ENCODE data around the gene ATP9A. TPM values are rescaled to one million over a fixed set of nuclear protein-coding genes. Genes with fewer than 3 reads are reported as not detected.
"Not testable (repeated sequence)": the region's sequence is repeated elsewhere in the genome, so short reads cannot be mapped to it uniquely, and the experiment has no call there.

The ATP9A gene
- polyA plus RNA-seq, 3 donors, result 57.4 to 60.8 (median 58.5) TPM

DNA sequence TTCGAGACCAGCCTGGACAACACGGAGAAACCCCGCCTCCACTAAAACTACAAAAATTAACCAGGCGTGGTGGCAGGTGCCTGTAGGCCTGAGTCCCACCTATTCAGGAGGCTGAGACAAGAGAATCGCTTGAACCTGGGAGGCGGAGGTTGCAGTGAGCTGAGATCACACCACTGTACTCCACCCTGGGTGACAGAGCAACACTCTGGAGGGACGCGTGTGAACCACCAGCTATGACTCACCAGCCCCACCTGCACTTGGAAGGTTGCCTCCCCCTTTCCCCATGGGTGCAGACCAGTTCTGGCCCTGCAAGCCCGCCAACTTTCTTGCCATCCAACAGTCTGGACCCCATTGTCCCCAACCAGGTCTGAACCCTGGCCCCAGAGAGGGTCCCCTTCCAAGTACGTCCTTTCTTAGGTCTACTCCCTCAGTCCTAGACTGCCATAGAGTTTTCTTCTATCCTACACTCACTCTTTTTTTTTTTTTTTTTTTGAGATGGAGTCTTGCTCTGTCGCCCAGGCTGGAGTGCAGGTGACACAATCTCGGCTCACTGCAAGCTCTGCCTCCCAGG is 29.2 kb downstream of the ATP9A start:
- DNase-seq (ENCODE audit: extremely low read depth in 1 of 11, low read depth in 9 of 11, low spot score in 4 of 11), result no peak

GRCh38 chr20:51738261-51738660 is 29.9 kb downstream of the ATP9A start:
- not testable (repeated sequence) for DNase-seq (ENCODE audit: extremely low read depth in 1 of 11, low read depth in 9 of 11, low spot score in 4 of 11)

GRCh38 chr20:51736947-51737346 is 31.2 kb downstream of the ATP9A start:
- DNase-seq (ENCODE audit: extremely low read depth in 1 of 11, low read depth in 9 of 11, low spot score in 4 of 11), result no peak

DNA sequence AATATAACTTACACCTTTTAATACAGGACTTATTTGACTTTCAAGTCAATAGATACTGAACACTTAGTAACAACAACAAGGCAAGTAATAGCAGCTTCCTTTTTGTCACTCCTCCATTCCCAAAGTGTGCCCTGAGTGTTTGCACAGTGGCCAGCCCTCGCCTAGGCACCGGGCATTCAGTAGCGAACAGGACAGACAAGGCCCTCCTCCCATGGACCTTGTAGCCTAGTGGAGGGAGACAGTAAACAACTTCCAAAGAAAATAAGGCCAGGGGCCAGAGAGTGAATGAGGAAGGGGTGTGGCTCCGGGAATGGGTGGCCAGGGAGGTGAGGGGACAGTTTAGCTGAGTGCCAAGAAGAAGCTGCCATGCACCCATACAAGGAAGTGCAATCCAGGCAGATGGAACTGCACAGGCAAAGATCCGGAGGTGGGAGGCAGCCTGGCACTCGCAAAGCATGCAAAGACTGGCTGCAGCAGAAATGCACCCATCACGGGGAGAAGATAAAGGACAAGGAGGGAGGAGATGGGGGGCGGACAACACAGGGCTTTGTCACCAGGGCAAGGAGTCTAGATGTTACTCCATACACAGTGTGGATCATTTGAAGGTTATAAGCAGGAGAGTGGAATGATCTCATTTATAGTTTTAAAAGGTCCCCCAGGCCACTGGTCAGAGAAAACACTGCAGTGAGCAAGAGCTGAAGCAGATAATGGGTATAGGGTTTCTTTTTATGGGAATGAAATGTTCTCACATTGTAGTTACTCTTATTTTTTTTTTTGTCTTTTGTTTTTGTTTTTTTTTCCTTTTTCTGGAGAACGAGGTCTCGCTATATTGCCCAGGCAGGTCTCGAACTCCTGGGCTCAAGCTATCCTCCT is 32.2 kb downstream of the ATP9A start:
- DNase-seq (ENCODE audit: extremely low read depth in 1 of 11, low read depth in 9 of 11, low spot score in 4 of 11), result no peak

DNA sequence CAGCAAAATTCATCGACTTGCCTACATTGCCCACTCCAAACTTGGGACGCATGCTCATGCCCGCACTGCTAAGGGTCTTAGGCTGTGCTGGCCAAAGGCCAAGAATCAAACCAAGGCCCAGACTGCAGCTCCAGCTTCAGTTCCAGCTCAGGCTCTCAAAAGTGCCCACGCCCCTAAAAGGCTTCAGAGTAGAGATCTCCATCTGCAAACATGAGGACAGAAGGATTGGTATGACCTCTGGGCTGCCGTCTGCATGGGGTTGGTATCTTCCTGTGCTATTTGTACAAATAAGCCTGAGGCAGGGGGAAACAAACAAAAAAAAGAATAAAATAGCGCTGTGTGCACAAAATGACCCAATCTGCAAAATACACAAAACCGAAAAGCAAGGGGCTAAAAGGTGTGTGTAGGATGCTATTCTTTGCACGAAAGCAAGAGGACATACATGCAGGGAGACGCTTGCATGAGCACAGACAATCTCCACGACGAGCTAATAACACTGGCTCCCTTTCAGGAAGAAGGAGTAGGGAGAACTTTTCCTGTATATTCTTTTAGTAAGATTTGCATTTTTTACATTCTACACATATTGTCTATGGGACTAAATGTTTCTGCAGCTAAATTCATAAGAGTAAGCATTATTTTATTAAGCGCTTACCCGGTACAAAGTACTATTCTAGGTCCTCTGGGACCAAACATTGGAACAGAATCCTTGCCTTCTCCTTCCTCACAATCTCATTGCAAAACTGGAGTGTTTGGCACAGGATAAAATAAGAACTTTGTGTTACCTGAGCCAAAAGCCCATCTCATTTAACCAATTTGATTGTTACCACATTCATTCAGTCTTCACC is 33.1 kb downstream of the ATP9A start:
- DNase-seq (ENCODE audit: extremely low read depth in 1 of 11, low read depth in 9 of 11, low spot score in 4 of 11), result no peak

- DNase-seq (ENCODE audit: extremely low read depth in 1 of 11, low read depth in 9 of 11, low spot score in 4 of 11), result no peak
Observed at GRCh38 chr20:51733070-51733469, 35.1 kb downstream of the ATP9A start.

GRCh38 chr20:51732096-51732791 is 35.9 kb downstream of the ATP9A start:
- no peak for DNase-seq (ENCODE audit: extremely low read depth in 1 of 11, low read depth in 9 of 11, low spot score in 4 of 11)

- DNase-seq (ENCODE audit: extremely low read depth in 1 of 11, low read depth in 9 of 11, low spot score in 4 of 11), result peak in 1 of 11 donors; percentile 38
Observed at GRCh38 chr20:51731731-51732095, 36.5 kb downstream of the ATP9A start.

DNA sequence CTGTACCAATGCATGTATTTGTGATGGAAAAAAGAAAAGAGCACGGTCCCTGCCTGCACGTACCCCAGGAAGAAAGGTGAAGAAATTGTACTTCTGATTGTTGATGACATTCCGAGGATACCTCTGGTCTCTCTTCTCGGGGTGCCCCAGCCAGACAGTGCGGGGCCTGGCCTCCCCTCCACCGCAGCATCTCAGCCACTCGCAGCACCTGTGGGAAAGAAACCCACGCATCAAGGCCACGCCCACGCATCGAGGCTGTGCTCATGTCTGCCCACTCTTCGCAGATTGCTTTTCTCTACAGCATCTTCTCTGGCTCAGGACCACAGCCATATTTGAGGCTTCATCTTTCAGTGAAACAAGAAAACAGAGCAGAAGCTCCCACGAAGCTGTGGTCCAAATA is 38.4 kb downstream of the ATP9A start:
- no peak for DNase-seq (ENCODE audit: extremely low read depth in 1 of 11, low read depth in 9 of 11, low spot score in 4 of 11)

- DNase-seq (ENCODE audit: extremely low read depth in 1 of 11, low read depth in 9 of 11, low spot score in 4 of 11), result no peak
Observed at GRCh38 chr20:51728737-51729136, 39.5 kb downstream of the ATP9A start.

GRCh38 chr20:51727872-51728271 is 40.3 kb downstream of the ATP9A start:
- no peak for DNase-seq (ENCODE audit: extremely low read depth in 1 of 11, low read depth in 9 of 11, low spot score in 4 of 11)

DNA sequence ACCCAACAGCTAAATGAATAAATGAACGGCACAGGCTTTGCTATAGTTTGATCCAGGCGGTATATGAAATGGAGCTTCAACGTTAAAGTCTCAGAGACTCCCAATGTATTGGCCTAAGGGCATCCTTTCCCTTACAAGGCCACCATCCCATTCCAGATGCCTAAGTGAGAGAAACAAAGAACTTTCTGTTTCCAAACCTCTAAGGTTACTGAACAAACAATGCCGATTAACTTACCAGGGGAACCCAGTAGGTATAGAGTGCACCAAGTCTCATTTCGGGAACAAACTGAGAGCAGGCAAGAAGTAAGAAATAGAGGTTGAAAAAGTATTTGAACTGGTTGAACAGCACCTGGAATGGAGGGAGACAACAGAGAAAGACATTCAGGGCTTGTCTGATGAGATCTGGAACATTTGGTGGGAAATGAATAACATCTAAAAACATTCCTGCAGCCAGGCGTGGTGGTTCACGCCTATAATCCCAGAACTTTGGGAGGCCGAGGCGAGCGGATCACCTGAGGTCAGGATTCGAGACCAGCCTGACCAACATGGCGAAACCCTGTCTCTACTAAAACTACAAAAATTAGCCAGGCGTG is 42.5 kb downstream of the ATP9A start:
- DNase-seq (ENCODE audit: extremely low read depth in 1 of 11, low read depth in 9 of 11, low spot score in 4 of 11), result no peak

DNA sequence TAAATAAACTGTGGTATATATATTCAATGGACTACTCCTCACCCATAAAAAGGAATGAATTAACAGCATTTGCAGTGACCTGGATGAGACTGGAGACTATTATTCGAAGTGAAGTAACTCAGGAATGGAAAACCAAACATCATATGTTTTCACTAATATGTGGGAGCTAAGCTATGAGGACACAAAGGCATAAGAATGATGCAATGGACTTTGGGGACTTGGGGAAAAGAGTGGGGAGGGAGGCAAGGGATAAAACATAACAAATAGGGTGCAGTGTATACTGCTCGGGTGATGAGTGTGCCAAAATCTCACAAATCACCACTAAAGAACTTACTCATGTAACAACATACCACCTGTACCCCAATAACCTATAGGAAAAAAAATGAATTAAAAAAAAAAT is 45.2 kb downstream of the ATP9A start:
- DNase-seq (ENCODE audit: extremely low read depth in 1 of 11, low read depth in 9 of 11, low spot score in 4 of 11), result not testable (repeated sequence)

- DNase-seq (ENCODE audit: extremely low read depth in 1 of 11, low read depth in 9 of 11, low spot score in 4 of 11), result not testable (repeated sequence)
Observed at GRCh38 chr20:51722246-51722645, 45.9 kb downstream of the ATP9A start.

- DNase-seq (ENCODE audit: extremely low read depth in 1 of 11, low read depth in 9 of 11, low spot score in 4 of 11), result no peak
Observed at GRCh38 chr20:51720854-51721253, 47.3 kb downstream of the ATP9A start.

- no peak for DNase-seq (ENCODE audit: extremely low read depth in 1 of 11, low read depth in 9 of 11, low spot score in 4 of 11)
Observed at GRCh38 chr20:51720384-51720783, 47.8 kb downstream of the ATP9A start.

DNA sequence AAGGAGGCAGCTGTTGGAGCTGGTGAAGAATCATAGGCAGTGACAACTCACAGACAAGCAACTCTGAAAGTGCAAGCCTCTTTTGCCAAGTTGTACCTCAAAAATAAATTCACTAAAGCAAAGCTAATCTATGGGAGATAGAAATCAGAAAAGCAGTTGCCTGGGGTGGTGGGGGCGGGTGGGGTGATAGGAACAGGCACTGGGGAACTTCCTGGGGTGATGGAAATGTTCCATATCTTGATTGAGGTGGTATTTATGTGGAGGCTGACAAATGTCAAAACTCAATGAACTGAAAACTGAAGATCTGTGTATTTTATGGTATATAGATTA is 52.4 kb downstream of the ATP9A start:
- DNase-seq (ENCODE audit: extremely low read depth in 1 of 11, low read depth in 9 of 11, low spot score in 4 of 11), result no peak

DNA sequence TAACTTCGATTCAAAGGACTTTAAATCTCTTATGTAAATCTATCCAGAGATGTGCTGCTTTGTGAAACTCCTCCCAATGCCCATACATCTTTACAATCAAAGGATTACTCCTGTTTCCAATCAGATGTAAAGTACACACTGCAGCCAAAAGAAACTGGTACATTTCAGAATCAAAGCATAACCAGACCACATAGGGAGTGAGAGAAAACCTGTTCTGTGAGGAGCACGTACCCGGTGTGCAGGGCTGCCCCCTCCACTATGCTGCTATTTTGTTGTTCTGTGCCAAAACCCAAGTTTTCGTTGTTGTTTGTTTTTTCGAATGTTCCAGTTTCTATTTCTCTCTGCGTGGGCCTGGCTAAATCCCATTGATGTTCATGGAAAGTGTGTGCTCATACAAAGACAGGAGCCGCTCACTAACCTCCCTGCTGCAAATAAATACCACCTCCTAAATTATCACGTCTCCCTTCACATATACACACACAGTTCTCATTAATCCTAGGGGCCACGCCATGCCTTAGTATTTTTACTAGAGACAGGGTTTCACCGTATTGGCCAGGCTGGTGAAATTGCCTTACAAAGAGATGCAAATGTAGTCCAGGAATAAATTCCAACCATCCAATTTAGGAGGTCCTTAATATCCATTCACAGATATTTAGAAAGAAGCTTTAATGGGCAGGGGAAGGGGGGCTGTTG is 52.9 kb downstream of the ATP9A start:
- no peak for DNase-seq (ENCODE audit: extremely low read depth in 1 of 11, low read depth in 9 of 11, low spot score in 4 of 11)

GRCh38 chr20:51713213-51713598 is 55.0 kb downstream of the ATP9A start:
- DNase-seq (ENCODE audit: extremely low read depth in 1 of 11, low read depth in 9 of 11, low spot score in 4 of 11), result no peak

All from renal cortex interstitium (tissue), 11 donors.